ENCODE data around the gene CD226. TPM values are rescaled to one million over a fixed set of nuclear protein-coding genes. Genes with fewer than 3 reads are reported as not detected.

Gene CD226
- total RNA-seq (1 to 10 TPM; 1.9 to 2.2 TPM), polyA plus RNA-seq (ENCODE audit: insufficient read length in 2 of 2) (1 to 10 TPM; 1.2 to 1.3 TPM)
- long read RNA-seq, donor 1: 0 reads
- long read RNA-seq, donor 2: 0 reads
- long read RNA-seq, donor 3: 0 reads
- long read RNA-seq, donor 4, partial matches to known transcripts: 6 of 6 reads
- long read RNA-seq, donor 4, other reads (novel, unspliced or antisense): 0 of 6 reads

DNA sequence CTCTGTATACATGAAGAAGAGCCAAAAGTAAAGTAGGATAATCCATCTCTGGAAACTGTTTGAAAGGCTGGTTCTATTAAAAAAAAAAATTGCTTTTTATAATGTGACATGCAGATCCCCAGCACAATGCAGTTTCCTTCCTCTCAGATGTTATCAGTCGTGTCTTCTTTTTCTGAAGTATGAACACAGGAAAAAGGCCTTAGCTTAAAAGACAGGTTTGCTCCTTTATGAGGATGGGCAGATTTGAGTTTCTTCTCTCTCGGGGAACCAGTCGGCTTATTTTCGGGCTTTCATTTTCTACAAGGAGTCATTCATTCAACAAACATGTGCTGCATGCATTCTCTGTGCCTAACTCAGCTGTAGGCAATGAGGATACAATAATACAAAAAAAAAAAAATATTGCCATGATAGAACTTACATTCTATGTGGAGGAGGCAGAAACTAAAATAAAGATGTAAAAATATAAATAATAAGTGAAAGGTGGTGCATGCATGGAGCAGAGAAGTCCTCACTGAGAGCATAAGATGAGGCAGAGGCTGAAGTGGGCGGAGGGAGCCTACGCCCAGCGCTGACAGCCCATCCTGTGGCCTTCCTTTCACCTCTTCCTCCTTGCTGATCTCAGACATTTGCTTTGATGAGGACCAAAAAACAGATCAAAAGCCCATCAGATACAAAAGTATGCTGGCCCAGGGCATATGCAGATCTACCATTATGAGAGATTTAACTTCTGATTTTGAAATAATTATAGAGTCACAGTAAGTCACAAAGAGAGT, at the start of gene CD226:
Gene CD226 (minus strand): TSS at position 513 of the 773 bp plus-strand sequence. CDS start 467 bp downstream, at position 46.
- no peaks in the 10 kb centered on the region for H3K27me3 ChIP-seq (ENCODE audit: control insufficient read depth, insufficient read depth, low read length)
- no peak for DNase-seq (ENCODE audit: low read depth in 4 of 6, low spot score in 6 of 6)
- no peaks in the 10 kb centered on the region for H3K4me1 ChIP-seq (ENCODE audit: control insufficient read depth, insufficient read depth, low read length)
- H3K27ac ChIP-seq (ENCODE audit: low read depth, low read length): no peak within 1 kb of the TSS
- no peaks in the 10 kb centered on the region for H3K36me3 ChIP-seq (ENCODE audit: control insufficient read depth, insufficient read depth, low read length)
- no CpG with 5 or more reads among the region's 7 CpGs for WGBS (ENCODE audit: insufficient coverage)
- H3K4me3 ChIP-seq (ENCODE audit: low read depth, low read length): no peak within 1 kb of the TSS
- no peaks in the 10 kb centered on the region for H3K9me3 ChIP-seq (ENCODE audit: control insufficient read depth, insufficient read depth, low read length)

DNA sequence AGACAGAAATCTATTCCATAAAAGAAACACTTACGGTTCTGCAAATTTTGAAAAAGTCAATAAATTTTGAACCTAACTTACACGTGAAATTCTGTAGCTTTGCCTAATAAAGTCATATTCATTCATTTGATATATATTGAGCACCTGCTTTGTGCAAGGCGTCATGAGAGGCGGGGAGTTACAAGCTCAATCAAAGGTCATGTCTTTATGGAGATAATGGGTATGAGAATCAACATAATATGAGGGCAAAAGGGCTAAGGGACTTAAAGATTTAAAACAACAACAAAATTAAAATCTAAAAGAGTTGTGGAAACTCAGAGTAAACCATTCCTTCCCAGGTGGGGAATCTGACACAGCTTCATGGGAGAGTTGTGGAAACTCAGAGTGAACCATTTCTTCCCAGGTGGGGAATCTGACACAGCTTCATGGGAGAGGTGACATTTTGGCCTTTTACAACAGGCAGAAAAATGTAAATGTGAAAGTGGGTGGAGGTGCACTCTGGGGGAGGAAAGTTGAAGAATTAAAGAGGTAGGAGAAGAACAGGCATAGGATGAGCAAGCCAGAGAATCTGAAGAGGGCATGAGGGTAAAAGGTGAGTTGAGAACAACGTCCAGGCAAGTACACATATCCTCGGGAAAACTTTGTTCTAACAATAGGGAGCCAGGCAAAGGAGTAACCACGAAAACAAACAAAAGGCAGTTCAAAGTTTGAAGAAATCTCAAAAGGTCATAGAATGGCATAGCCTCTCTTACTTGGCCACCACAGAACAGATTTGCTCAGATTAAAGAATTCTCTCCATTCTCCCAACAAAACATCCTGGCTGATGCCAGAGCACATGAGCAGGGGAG, 49.5 kb upstream of the CD226 start:
- no peak for DNase-seq (ENCODE audit: low read depth in 4 of 6, low spot score in 6 of 6)
- Histone ChIP-seq H3K27me3 (ENCODE audit: control insufficient read depth, insufficient read depth, low read length) (no peaks in the 10 kb centered on the region), H3K4me3 (ENCODE audit: low read depth, low read length) (no peak overlapping the region), H3K36me3 (ENCODE audit: control insufficient read depth, insufficient read depth, low read length) (no peaks in the 10 kb centered on the region), H3K9me3 (ENCODE audit: control insufficient read depth, insufficient read depth, low read length) (no peaks in the 10 kb centered on the region), H3K27ac (ENCODE audit: low read depth, low read length) (no peak overlapping the region), H3K4me1 (ENCODE audit: control insufficient read depth, insufficient read depth, low read length) (no peaks in the 10 kb centered on the region)
- no CpG with 5 or more reads among the region's 7 CpGs for WGBS (ENCODE audit: insufficient coverage)

GRCh38 chr18:69996417-69996816, 48.7 kb upstream of the CD226 start:
- H3K4me3 ChIP-seq (ENCODE audit: low read depth, low read length): no peak overlapping the region
- H3K27me3 ChIP-seq (ENCODE audit: control insufficient read depth, insufficient read depth, low read length): no peaks in the 10 kb centered on the region
- no peak overlapping the region for H3K27ac ChIP-seq (ENCODE audit: low read depth, low read length)
- H3K36me3 ChIP-seq (ENCODE audit: control insufficient read depth, insufficient read depth, low read length): no peaks in the 10 kb centered on the region
- 40% methylated on average over 1 of the region's 2 CpGs for WGBS (ENCODE audit: insufficient coverage)
- no peaks in the 10 kb centered on the region for H3K9me3 ChIP-seq (ENCODE audit: control insufficient read depth, insufficient read depth, low read length)
- DNase-seq (ENCODE audit: low read depth in 4 of 6, low spot score in 6 of 6): peak in 2 of 6 donors; percentile 18 to 59
- no peaks in the 10 kb centered on the region for H3K4me1 ChIP-seq (ENCODE audit: control insufficient read depth, insufficient read depth, low read length)

- no peak for DNase-seq (ENCODE audit: low read depth in 4 of 6, low spot score in 6 of 6)
- WGBS (ENCODE audit: insufficient coverage): 41% methylated on average over 2 of the region's 3 CpGs
- Histone ChIP-seq H3K4me3 (ENCODE audit: low read depth, low read length) (no peak overlapping the region), H3K4me1 (ENCODE audit: control insufficient read depth, insufficient read depth, low read length) (no peaks in the 10 kb centered on the region), H3K27me3 (ENCODE audit: control insufficient read depth, insufficient read depth, low read length) (no peaks in the 10 kb centered on the region), H3K27ac (ENCODE audit: low read depth, low read length) (no peak overlapping the region), H3K36me3 (ENCODE audit: control insufficient read depth, insufficient read depth, low read length) (no peaks in the 10 kb centered on the region), H3K9me3 (ENCODE audit: control insufficient read depth, insufficient read depth, low read length) (no peaks in the 10 kb centered on the region)
These were observed 48.1 kb upstream of the CD226 start for GRCh38 chr18:69995774-69996173.

DNA sequence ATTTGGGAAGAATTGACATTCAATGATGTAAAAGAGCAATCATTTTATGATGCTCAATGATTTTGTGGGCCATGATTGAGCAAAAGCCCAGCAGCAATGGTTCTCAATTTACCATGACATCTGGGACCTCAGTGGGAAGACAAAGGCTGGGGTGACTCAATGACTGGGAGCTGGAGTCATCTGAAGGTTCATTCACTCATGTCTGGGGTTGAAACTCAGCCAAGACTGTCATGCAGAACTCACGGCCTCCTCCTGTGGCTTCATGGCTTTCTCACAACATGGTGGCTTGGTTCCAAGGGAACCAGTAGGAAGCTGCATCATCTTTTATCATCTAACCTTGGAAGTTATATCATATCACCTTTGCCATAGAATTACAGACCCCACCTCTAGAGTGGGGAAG, 45.1 kb upstream of the CD226 start:
- DNase-seq (ENCODE audit: low read depth in 4 of 6, low spot score in 6 of 6): no peak
- WGBS (ENCODE audit: insufficient coverage): 71% methylated on average over 1 of the region's 1 CpG
- no peak overlapping the region for H3K27ac ChIP-seq (ENCODE audit: low read depth, low read length)

GRCh38 chr18:69987870-69988269, 40.2 kb upstream of the CD226 start:
- no peaks in the 10 kb centered on the region for H3K27me3 ChIP-seq (ENCODE audit: control insufficient read depth, insufficient read depth, low read length)
- no peak for DNase-seq (ENCODE audit: low read depth in 4 of 6, low spot score in 6 of 6)
- no CpG with 5 or more reads among the region's 1 CpG for WGBS (ENCODE audit: insufficient coverage)
- no peak overlapping the region for H3K27ac ChIP-seq (ENCODE audit: low read depth, low read length)
- H3K4me1 ChIP-seq (ENCODE audit: control insufficient read depth, insufficient read depth, low read length): no peaks in the 10 kb centered on the region
- no peaks in the 10 kb centered on the region for H3K36me3 ChIP-seq (ENCODE audit: control insufficient read depth, insufficient read depth, low read length)
- no peak overlapping the region for H3K4me3 ChIP-seq (ENCODE audit: low read depth, low read length)
- H3K9me3 ChIP-seq (ENCODE audit: control insufficient read depth, insufficient read depth, low read length): peaks cover 5% of the 10 kb centered on the region

More for the DNA sequence above, 45.1 kb upstream of the CD226 start:
- no peak overlapping the region for H3K4me3 ChIP-seq (ENCODE audit: low read depth, low read length)
- H3K4me1 ChIP-seq (ENCODE audit: control insufficient read depth, insufficient read depth, low read length): no peaks in the 10 kb centered on the region
- H3K27me3 ChIP-seq (ENCODE audit: control insufficient read depth, insufficient read depth, low read length): no peaks in the 10 kb centered on the region
- H3K36me3 ChIP-seq (ENCODE audit: control insufficient read depth, insufficient read depth, low read length): no peaks in the 10 kb centered on the region
- H3K9me3 ChIP-seq (ENCODE audit: control insufficient read depth, insufficient read depth, low read length): peaks cover under 1% of the 10 kb centered on the region

DNA sequence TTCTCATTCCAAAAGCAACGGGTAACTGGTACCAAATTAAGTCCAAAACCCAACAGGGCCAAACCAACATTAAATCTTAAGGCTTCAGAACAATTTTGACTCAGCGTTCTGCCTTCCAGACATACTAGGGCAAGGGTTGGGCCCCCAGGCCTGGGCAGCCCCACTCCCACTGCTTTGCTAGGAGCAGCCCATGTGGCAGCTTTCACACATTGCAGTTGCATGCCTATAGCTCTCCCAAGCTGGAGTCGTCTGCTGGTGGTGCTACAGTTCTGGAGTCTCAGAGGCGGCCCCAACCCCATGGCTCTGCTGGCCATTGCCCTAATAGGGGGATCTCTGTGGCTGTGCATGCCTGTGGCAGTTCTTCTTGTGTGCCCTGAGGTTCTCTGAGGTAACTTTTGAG, 37.6 kb upstream of the CD226 start:
- 90% methylated on average over 4 of the region's 4 CpGs for WGBS (ENCODE audit: insufficient coverage)
- Histone ChIP-seq H3K27ac (ENCODE audit: low read depth, low read length) (no peak overlapping the region), H3K4me3 (ENCODE audit: low read depth, low read length) (no peak overlapping the region), H3K9me3 (ENCODE audit: control insufficient read depth, insufficient read depth, low read length) (peaks cover 5% of the 10 kb centered on the region), H3K27me3 (ENCODE audit: control insufficient read depth, insufficient read depth, low read length) (no peaks in the 10 kb centered on the region), H3K4me1 (ENCODE audit: control insufficient read depth, insufficient read depth, low read length) (no peaks in the 10 kb centered on the region), H3K36me3 (ENCODE audit: control insufficient read depth, insufficient read depth, low read length) (no peaks in the 10 kb centered on the region)
- DNase-seq (ENCODE audit: low read depth in 4 of 6, low spot score in 6 of 6): no peak

DNA sequence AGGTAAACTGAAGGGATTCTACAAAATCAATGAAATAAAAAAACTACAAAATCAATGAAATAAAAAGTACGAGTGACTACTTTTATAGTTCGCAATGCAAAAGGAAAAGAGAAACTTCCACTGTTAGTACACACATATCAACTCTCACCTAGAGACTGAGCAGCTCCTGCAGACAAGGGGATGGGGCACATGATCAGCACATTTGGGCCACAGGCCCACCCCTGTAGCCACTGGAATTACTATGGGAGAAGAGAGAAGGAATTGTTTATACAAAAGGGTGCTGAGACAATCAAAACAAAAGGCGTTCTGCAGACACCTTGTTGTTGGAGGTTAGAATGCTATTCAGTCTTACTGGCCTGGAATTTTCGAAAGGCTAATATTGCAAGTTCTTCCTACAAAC, 34.7 kb upstream of the CD226 start:
- no peak for DNase-seq (ENCODE audit: low read depth in 4 of 6, low spot score in 6 of 6)
- Histone ChIP-seq H3K4me3 (ENCODE audit: low read depth, low read length) (no peak overlapping the region), H3K27me3 (ENCODE audit: control insufficient read depth, insufficient read depth, low read length) (no peaks in the 10 kb centered on the region), H3K4me1 (ENCODE audit: control insufficient read depth, insufficient read depth, low read length) (no peaks in the 10 kb centered on the region), H3K9me3 (ENCODE audit: control insufficient read depth, insufficient read depth, low read length) (peaks cover 1% of the 10 kb centered on the region), H3K27ac (ENCODE audit: low read depth, low read length) (no peak overlapping the region), H3K36me3 (ENCODE audit: control insufficient read depth, insufficient read depth, low read length) (no peaks in the 10 kb centered on the region)
- WGBS (ENCODE audit: insufficient coverage): no CpG with 5 or more reads among the region's 4 CpGs

GRCh38 chr18:69981948-69982347, 34.3 kb upstream of the CD226 start:
- DNase-seq (ENCODE audit: low read depth in 4 of 6, low spot score in 6 of 6): no peak
- H3K27me3 ChIP-seq (ENCODE audit: control insufficient read depth, insufficient read depth, low read length): no peaks in the 10 kb centered on the region
- H3K9me3 ChIP-seq (ENCODE audit: control insufficient read depth, insufficient read depth, low read length): no peaks in the 10 kb centered on the region
- no CpG with 5 or more reads among the region's 2 CpGs for WGBS (ENCODE audit: insufficient coverage)
- no peaks in the 10 kb centered on the region for H3K4me1 ChIP-seq (ENCODE audit: control insufficient read depth, insufficient read depth, low read length)
- H3K4me3 ChIP-seq (ENCODE audit: low read depth, low read length): no peak overlapping the region
- H3K36me3 ChIP-seq (ENCODE audit: control insufficient read depth, insufficient read depth, low read length): no peaks in the 10 kb centered on the region
- H3K27ac ChIP-seq (ENCODE audit: low read depth, low read length): no peak overlapping the region

All from spinal cord (tissue), 10 donors.